HepG2 (cell line): ENCODE measurements around the gene GRK4. TPM values are rescaled to one million over a fixed set of nuclear protein-coding genes. Genes with fewer than 3 reads are reported as not detected.

Experiments
- AGO2 ChIP-seq: fragments of 200-400 bp; formaldehyde crosslinking; optimal IDR thresholded peaks from 2 replicates; pipeline ENCODE3; 2017; ENCODE audit warnings: mild to moderate bottlenecking, low read depth, low read length, moderate library complexity
- ARHGAP35 ChIP-seq: sonication (generic); formaldehyde crosslinking; IDR thresholded peaks from 2 replicates; pipeline ENCODE4 v1.9.0; 2022; ENCODE audit warnings: mild to moderate bottlenecking, inconsistent platforms, moderate library complexity, missing genetic modification reagents, borderline replicate concordance
- CCAR2 ChIP-seq: fragments of 200-400 bp; formaldehyde crosslinking; optimal IDR thresholded peaks from 2 replicates; pipeline ENCODE3; 2018; ENCODE audit warnings: low read depth, mild to moderate bottlenecking, low read length, moderate library complexity
- CEBPG ChIP-seq: IDR thresholded peaks from 2 replicates; pipeline ENCODE4 v1.6.1; 2016
- GTF3A ChIP-seq: sonication (generic); formaldehyde crosslinking; conservative IDR thresholded peaks from 2 replicates; pipeline ENCODE4 v1.4.0; 2020; ENCODE audit warnings: mild to moderate bottlenecking, missing genetic modification reagents
- HCFC1 ChIP-seq: fragments of 150-350 bp; IDR thresholded peaks from 2 replicates; pipeline ENCODE4 v1.6.1; 2014; ENCODE audit warnings: low read depth, low read length
- HNRNPK ChIP-seq: fragments of 200-400 bp; formaldehyde crosslinking; IDR thresholded peaks from 2 replicates; pipeline ENCODE4 v1.6.1; 2018; ENCODE audit warnings: low read length, low read depth, moderate library complexity, mild to moderate bottlenecking; ENCODE audit not compliant: poor library complexity, severe bottlenecking
- MED13 ChIP-seq: sonication (generic); formaldehyde crosslinking; IDR thresholded peaks from 2 replicates; pipeline ENCODE4 v1.5.0; 2020; ENCODE audit warnings: missing genetic modification reagents
- NCOA1 ChIP-seq: sonication (generic); formaldehyde crosslinking; IDR thresholded peaks from 2 replicates; pipeline ENCODE4 v1.9.0; 2021; ENCODE audit warnings: missing genetic modification reagents
- NR2C2 ChIP-seq: sonication (generic); formaldehyde crosslinking; IDR thresholded peaks from 2 replicates; pipeline ENCODE4 v1.4.0; 2020; ENCODE audit warnings: missing genetic modification reagents, mild to moderate bottlenecking, moderate library complexity, borderline replicate concordance
- PAWR ChIP-seq: sonication (generic); formaldehyde crosslinking; IDR thresholded peaks from 2 replicates; pipeline ENCODE4 v1.4.0; 2020; ENCODE audit warnings: missing genetic modification reagents, mild to moderate bottlenecking, borderline replicate concordance
- RORA ChIP-seq: sonication (generic); formaldehyde crosslinking; IDR thresholded peaks from 2 replicates; pipeline ENCODE4 v1.5.0; 2020; ENCODE audit warnings: mild to moderate bottlenecking, missing genetic modification reagents, moderate library complexity
- TMF1 ChIP-seq: sonication (generic); formaldehyde crosslinking; IDR thresholded peaks from 2 replicates; pipeline ENCODE4 v1.8.1; 2022; ENCODE audit warnings: low read depth, missing genetic modification reagents
- ZBTB2 ChIP-seq: sonication (generic); formaldehyde crosslinking; IDR thresholded peaks from 2 replicates; pipeline ENCODE4 v1.8.0; 2022; ENCODE audit warnings: low read depth, missing genetic modification reagents
- ZFP37 ChIP-seq: sonication (generic); formaldehyde crosslinking; IDR thresholded peaks from 2 replicates; pipeline ENCODE4 v1.4.0; 2020; ENCODE audit warnings: missing genetic modification reagents, borderline replicate concordance
- ZIK1 ChIP-seq: sonication (generic); formaldehyde crosslinking; IDR thresholded peaks from 2 replicates; pipeline ENCODE4 v1.5.0; 2020; ENCODE audit warnings: mild to moderate bottlenecking, low read depth, missing genetic modification reagents, borderline replicate concordance
- ZNF10 ChIP-seq: sonication (generic); formaldehyde crosslinking; IDR thresholded peaks from 2 replicates; pipeline ENCODE4 v1.4.0; 2020; ENCODE audit warnings: mild to moderate bottlenecking, low read depth, missing genetic modification reagents, borderline replicate concordance
- ZNF20 ChIP-seq: sonication (generic); formaldehyde crosslinking; IDR thresholded peaks from 2 replicates; pipeline ENCODE4 v1.4.0; 2020; ENCODE audit warnings: mild to moderate bottlenecking, moderate library complexity, missing genetic modification reagents
- ZNF225 ChIP-seq: sonication (generic); formaldehyde crosslinking; IDR thresholded peaks from 2 replicates; pipeline ENCODE4 v1.4.0; 2020; ENCODE audit warnings: mild to moderate bottlenecking, missing genetic modification reagents
- ZNF337 ChIP-seq: sonication (generic); formaldehyde crosslinking; IDR thresholded peaks from 2 replicates; pipeline ENCODE4 v1.5.1; 2020; ENCODE audit warnings: missing genetic modification reagents, low read depth, mild to moderate bottlenecking, borderline replicate concordance
- ZNF34 ChIP-seq: sonication (generic); formaldehyde crosslinking; IDR thresholded peaks from 2 replicates; pipeline ENCODE4 v1.4.0; 2020; ENCODE audit warnings: mild to moderate bottlenecking, missing genetic modification reagents, borderline replicate concordance
- ZNF570 ChIP-seq: sonication (generic); formaldehyde crosslinking; IDR thresholded peaks from 2 replicates; pipeline ENCODE4 v1.4.0; 2020; ENCODE audit warnings: mild to moderate bottlenecking, missing genetic modification reagents, borderline replicate concordance
- ZNF746 ChIP-seq: sonication (generic); formaldehyde crosslinking; IDR thresholded peaks from 2 replicates; pipeline ENCODE4 v1.8.0; 2022; ENCODE audit warnings: mild to moderate bottlenecking, missing genetic modification reagents
- polyA plus RNA-seq, 8 experiments: library from polyadenylated mRNA; depleted of rRNA in 3 of 8; stranded (reverse) in 7 of 8; unstranded in 1 of 8; fragments of >200 nt; fragmentation: Illumina TruSeq in 4 of 8; extraction: Trizol in 4 of 8; gene quantifications; 2 replicates each; pipeline versions ENCODE4 v1.2.1 to v1.2.3, GENCODE V29; 2011 to 2016; ENCODE audit warnings: low read depth in 4 of 8, missing spikeins in 1 of 8, mixed read lengths in 1 of 8; ENCODE audit not compliant: insufficient read depth in 1 of 8
- total RNA-seq, 5 experiments: library from RNA; depleted of rRNA; stranded (reverse); fragments of >200 nt; fragmentation: Illumina TruSeq; extraction: Trizol; gene quantifications; 2 replicates each; pipeline ENCODE4 v1.2.3, GENCODE V29; 2016; ENCODE audit warnings: low read depth in 1 of 5
- TF ChIP-seq, protein P1 (sequence below): sonication (generic); formaldehyde crosslinking; IDR thresholded peaks from 2 replicates; pipeline ENCODE4 v1.4.0; 2020; ENCODE audit warnings: mild to moderate bottlenecking, missing genetic modification reagents, borderline replicate concordance
- TF ChIP-seq, protein P2 (sequence below): sonication (generic); formaldehyde crosslinking; IDR thresholded peaks from 2 replicates; pipeline ENCODE4 v1.9.0; 2021; ENCODE audit warnings: missing genetic modification reagents, mild to moderate bottlenecking, borderline replicate concordance

GRK4 gene
- total and polyA plus RNA-seq, 2 of the 13 experiments (the other 11 are each of a cell fraction or from before 2014, with no cell fraction given) = 1.8 to 2.0 TPM

DNA sequence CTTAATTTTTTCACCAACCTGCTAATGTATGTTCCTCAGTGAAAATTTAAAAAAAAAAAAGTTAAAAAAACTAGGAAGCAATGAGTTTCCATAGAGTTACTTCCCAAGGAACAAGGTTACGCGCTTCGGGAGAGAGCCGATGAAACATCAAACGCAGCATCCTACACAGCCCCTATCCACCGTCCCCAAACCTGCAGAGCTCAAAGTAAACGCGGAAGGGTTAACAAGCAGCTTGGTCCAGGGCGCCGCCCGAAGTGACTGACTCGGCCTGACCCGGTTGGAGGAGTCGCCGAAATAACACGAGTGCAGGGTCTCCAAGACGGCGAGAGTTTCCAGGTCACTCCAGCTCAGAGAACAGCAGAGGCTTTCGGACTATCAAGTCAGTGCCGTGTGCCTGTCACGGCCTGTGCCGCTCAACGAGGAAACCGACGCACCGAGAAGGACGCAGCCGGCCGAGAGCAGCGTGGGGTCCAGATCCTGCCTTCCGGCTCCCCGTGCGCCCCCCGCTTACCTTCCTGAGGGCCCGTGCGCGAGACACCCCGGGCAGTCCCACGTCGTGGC, 677 bp upstream of the GRK4 start (continued):
- TF ChIP-seq ZBTB2 (CRISPR knock-in tag) = 0 out of 2 replicates have a peak, but pooled peaks have one; percentile 35
- TF ChIP-seq MED13 (CRISPR knock-in tag) = no peak
- TF ChIP-seq CEBPG = no peak
- peak; percentile 25; the same call in 1 of the 2 replicates for TF ChIP-seq ZNF225 (CRISPR knock-in tag)
- TF ChIP-seq AGO2 = peak; percentile 71
- TF ChIP-seq, protein P1, sequence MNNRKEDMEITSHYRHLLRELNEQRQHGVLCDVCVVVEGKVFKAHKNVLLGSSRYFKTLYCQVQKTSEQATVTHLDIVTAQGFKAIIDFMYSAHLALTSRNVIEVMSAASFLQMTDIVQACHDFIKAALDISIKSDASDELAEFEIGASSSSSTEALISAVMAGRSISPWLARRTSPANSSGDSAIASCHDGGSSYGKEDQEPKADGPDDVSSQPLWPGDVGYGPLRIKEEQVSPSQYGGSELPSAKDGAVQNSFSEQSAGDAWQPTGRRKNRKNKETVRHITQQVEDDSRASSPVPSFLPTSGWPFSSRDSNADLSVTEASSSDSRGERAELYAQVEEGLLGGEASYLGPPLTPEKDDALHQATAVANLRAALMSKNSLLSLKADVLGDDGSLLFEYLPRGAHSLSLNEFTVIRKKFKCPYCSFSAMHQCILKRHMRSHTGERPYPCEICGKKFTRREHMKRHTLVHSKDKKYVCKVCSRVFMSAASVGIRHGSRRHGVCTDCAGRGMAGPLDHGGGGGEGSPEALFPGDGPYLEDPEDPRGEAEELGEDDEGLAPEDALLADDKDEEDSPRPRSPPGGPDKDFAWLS (CRISPR knock-in tag) = 0 out of 2 replicates have a peak, but pooled peaks have one; percentile 24
- TF ChIP-seq ZNF10 (CRISPR knock-in tag) = no peak
- TF ChIP-seq HNRNPK = no peak
- peak; percentile 59; the same call in 1 of the 2 replicates for TF ChIP-seq ZNF746 (CRISPR knock-in tag)
- 0 out of 2 replicates have a peak, but pooled peaks have one; percentile 19 for TF ChIP-seq ARHGAP35
- no peak for TF ChIP-seq NCOA1
- TF ChIP-seq ZFP37 = 0 out of 2 replicates have a peak, but pooled peaks have one; percentile 14
- TF ChIP-seq ZNF34 = 0 out of 2 replicates have a peak, but pooled peaks have one; percentile 52
- TF ChIP-seq GTF3A (CRISPR knock-in tag) = 0 out of 2 replicates have a peak, but pooled peaks have one; percentile 73
- TF ChIP-seq ZNF20 = no peak
- TF ChIP-seq, protein P2, sequence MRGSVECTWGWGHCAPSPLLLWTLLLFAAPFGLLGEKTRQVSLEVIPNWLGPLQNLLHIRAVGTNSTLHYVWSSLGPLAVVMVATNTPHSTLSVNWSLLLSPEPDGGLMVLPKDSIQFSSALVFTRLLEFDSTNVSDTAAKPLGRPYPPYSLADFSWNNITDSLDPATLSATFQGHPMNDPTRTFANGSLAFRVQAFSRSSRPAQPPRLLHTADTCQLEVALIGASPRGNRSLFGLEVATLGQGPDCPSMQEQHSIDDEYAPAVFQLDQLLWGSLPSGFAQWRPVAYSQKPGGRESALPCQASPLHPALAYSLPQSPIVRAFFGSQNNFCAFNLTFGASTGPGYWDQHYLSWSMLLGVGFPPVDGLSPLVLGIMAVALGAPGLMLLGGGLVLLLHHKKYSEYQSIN = peak; percentile 66; the same call in 1 of the 2 replicates
- TF ChIP-seq PAWR (CRISPR knock-in tag) = 0 out of 2 replicates have a peak, but pooled peaks have one; percentile 21
- 0 out of 2 replicates have a peak, but pooled peaks have one; percentile 41 for TF ChIP-seq RORA
- TF ChIP-seq ZNF337 = no peak
- no peak for TF ChIP-seq NR2C2 (CRISPR knock-in tag)
- TF ChIP-seq TMF1 (CRISPR knock-in tag) = no peak
- no peak for TF ChIP-seq ZIK1
- TF ChIP-seq ZNF570 = 0 out of 2 replicates have a peak, but pooled peaks have one; percentile 74
- TF ChIP-seq HCFC1 = no peak
- TF ChIP-seq CCAR2 = no peak
- TF ChIP-seq, all 625 proteins: peak for 30
